AG04450 (cell line): Measurements from ENCODE around the gene DDX27. TPM values are rescaled to one million over a fixed set of nuclear protein-coding genes. Genes with fewer than 3 reads are reported as not detected.

Source experiments
- CTCF ChIA-PET: fragments of 300-600, 350-600 bp; formaldehyde crosslinking; extraction: SDS; loops from one replicate; lab custom pipeline; 2022; ENCODE audit warnings: antibody characterized with exemption, inconsistent platforms; lab: Charles Lee
- POLR2A ChIA-PET: fragments of 350-600 bp; formaldehyde crosslinking; extraction: SDS; loops from one replicate; lab custom pipeline; 2021; ENCODE audit warnings: antibody characterized with exemption, inconsistent platforms; lab: Yijun Ruan, JAX
- DNase-seq: peaks from one replicate; pipeline ENCODE4 v3.0.0-alpha.2; 2011; ENCODE audit warnings: low read depth, low spot score
- H3K27ac ChIP-seq: one replicate; pipeline ENCODE4 v1.5.1; 2012; ENCODE audit warnings: low read depth, low read length, control low read depth
- H3K27me3 ChIP-seq: one replicate; pipeline ENCODE4 v1.6.0; 2012; ENCODE audit warnings: low read length; ENCODE audit not compliant: control insufficient read depth, insufficient read depth
- H3K4me3 ChIP-seq: 2 replicates; pipeline ENCODE4 v1.5.1; 2011; ENCODE audit warnings: mild to moderate bottlenecking, low read depth, low read length, control low read depth
- H3K9me3 ChIP-seq: 2 replicates; pipeline ENCODE4 v1.5.1; 2012; ENCODE audit warnings: low read length; ENCODE audit not compliant: control insufficient read depth, insufficient read depth
- polyA plus RNA-seq: library from polyadenylated mRNA; depleted of rRNA; stranded (reverse); fragments of >200 nt; gene quantifications from 2 replicates; pipeline ENCODE4 v1.2.3, GENCODE V29; 2011
- TF ChIP-seq, protein P1 (sequence below): IDR thresholded peaks from 2 replicates; pipeline ENCODE4 v1.5.1; 2011; ENCODE audit warnings: low read depth, low read length, control low read depth, inconsistent platforms

Gene DDX27
- polyA plus RNA-seq, 1 experiment, result 31.3 TPM

DNA sequence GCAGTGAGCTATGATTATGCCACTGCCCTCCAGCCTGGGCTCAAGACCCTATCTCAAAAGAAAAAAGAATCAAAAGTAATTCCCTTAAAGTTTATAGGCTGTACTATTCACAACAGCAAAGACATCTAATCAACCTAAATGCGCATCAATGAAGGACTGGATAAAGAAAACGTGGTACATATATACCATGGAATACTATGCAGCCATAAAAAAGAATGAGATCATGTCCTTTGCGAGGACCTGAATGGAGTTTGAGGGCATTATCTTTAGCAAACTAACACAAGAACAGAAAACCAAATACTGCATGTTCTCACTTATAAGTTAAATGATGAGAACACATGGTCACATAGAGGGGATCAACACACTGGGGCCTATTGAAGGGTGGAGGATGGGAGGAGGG is 42.0 kb downstream of the DDX27 start:
- CTCF ChIA-PET, result no interaction called here
- Histone ChIP-seq H3K27ac (no peak overlapping the region), H3K9me3 (no peaks in the 10 kb centered on the region), H3K27me3 (no peaks in the 10 kb centered on the region), H3K4me3 (no peak overlapping the region)
- POLR2A ChIA-PET, result interaction anchor here (1.0 kb wide), 1 partner anchor 8 kb away, joined by 5 read pairs; no protein-coding TSS in a partner anchor
- TF ChIP-seq, protein P1, sequence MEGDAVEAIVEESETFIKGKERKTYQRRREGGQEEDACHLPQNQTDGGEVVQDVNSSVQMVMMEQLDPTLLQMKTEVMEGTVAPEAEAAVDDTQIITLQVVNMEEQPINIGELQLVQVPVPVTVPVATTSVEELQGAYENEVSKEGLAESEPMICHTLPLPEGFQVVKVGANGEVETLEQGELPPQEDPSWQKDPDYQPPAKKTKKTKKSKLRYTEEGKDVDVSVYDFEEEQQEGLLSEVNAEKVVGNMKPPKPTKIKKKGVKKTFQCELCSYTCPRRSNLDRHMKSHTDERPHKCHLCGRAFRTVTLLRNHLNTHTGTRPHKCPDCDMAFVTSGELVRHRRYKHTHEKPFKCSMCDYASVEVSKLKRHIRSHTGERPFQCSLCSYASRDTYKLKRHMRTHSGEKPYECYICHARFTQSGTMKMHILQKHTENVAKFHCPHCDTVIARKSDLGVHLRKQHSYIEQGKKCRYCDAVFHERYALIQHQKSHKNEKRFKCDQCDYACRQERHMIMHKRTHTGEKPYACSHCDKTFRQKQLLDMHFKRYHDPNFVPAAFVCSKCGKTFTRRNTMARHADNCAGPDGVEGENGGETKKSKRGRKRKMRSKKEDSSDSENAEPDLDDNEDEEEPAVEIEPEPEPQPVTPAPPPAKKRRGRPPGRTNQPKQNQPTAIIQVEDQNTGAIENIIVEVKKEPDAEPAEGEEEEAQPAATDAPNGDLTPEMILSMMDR, result no peak
- no peak for DNase-seq

DNA sequence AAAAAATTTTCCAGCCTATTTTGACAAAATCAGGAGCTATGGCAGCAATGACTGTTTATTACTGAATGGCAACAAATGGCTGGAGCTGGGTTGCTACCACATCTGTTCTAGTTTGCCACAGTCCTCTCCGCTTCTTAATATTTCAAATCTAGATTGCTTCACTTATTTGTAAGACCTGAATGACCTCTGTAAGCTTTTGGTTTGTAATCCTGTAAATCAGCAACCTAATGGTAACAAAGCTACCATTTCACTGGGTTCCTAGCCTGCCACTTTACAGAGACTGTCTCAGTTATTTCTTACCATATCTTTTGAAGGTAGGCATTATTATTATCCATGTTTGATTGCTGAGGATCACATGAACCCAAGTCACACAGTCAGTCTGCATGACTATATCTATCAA is 43.2 kb downstream of the DDX27 start:
- no peak overlapping the region for H3K27ac ChIP-seq
- no peaks in the 10 kb centered on the region for H3K27me3 ChIP-seq
- TF ChIP-seq, protein P1, result no peak
- CTCF ChIA-PET, result interaction anchor here (0.7 kb wide), 1 partner anchor 66 kb away, joined by 3 read pairs; no protein-coding TSS in a partner anchor
- no peak for DNase-seq
- POLR2A ChIA-PET, result interaction anchor here (0.6 to 0.8 kb wide), 3 partner anchors 15 to 225 kb away, joined by 3 to 4 read pairs (median 3); partner anchors contain the start of gene ZNFX1
- no peaks in the 10 kb centered on the region for H3K9me3 ChIP-seq
- H3K4me3 ChIP-seq, result no peak overlapping the region

DNA sequence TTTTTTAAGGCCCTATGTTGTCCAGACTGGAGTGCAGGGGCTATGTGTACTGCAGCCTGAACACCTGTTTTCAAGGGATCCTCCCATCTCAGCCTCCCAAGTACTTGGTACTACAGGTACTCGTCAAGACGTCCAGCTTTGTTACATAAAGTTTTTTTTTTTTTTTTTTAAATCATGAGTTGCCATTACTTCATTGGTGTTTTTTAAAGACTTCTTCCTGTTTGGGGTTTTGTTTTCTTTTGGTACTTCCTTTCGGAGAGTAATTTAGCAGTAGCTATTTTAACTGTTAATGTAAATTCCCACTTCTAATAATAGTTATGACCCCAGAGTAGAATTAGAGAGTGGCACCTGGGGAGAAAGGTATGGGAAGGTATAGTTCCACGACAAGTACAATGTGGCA is 48.1 kb downstream of the DDX27 start:
- Histone ChIP-seq H3K27me3 (no peaks in the 10 kb centered on the region), H3K9me3 (no peaks in the 10 kb centered on the region), H3K4me3 (no peak overlapping the region), H3K27ac (no peak overlapping the region)
- no peak for DNase-seq
- TF ChIP-seq, protein P1, result no peak
- CTCF ChIA-PET, result interaction anchor here (0.8 to 2.6 kb wide), 3 partner anchors 21 to 53 kb away, joined by 3 to 7 read pairs (median 5); no protein-coding TSS in a partner anchor
- POLR2A ChIA-PET, result no interaction called here

DNA sequence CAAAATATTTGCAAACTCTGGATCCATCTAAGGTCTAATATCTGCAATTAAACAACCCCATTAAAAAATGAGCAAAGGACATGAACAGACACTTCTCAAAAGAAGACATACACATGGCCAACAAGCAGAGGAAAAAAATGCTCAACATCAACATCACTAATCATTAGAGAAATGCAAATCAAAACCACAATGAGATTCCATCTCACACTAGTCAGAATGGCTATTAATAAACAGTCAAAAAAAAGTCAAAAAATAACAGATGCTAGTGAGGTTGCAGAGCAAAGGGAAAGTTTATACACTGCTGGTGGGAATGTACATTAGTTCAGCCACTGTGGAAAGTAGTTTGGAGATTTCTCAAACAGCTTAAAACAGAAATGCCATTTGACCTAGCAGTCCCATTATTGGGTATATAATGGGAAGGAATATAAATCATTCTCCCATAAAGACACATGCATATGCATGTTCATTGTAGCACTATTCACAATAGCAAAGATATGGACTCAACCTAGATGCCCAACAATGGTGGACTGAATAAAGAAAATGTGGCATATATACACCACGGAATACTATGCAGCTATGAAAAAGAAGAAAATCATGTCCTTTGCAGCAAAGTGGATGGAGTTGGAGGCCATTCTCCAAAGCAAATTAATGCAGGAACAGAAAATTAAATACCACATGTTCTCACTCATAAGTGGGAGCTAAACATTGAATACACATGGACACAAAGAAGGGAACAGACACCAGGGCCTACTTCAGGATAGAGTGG is 49.6 kb downstream of the DDX27 start:
- POLR2A ChIA-PET, result interaction anchor here (0.8 to 1.0 kb wide), 2 partner anchors 8 to 9 kb away, joined by 3 to 5 read pairs; partner anchors contain the start of gene ZNFX1
- Histone ChIP-seq H3K4me3 (no peak overlapping the region), H3K27me3 (no peaks in the 10 kb centered on the region), H3K27ac (no peak overlapping the region), H3K9me3 (no peaks in the 10 kb centered on the region)
- TF ChIP-seq, protein P1, result 0 out of 2 replicates have a peak, but pooled peaks have one; percentile 13
- DNase-seq, result peak; percentile 47
- CTCF ChIA-PET, result interaction anchor here (1.7 to 2.6 kb wide), 2 partner anchors 23 to 51 kb away, joined by 5 to 7 read pairs; no protein-coding TSS in a partner anchor

DNA sequence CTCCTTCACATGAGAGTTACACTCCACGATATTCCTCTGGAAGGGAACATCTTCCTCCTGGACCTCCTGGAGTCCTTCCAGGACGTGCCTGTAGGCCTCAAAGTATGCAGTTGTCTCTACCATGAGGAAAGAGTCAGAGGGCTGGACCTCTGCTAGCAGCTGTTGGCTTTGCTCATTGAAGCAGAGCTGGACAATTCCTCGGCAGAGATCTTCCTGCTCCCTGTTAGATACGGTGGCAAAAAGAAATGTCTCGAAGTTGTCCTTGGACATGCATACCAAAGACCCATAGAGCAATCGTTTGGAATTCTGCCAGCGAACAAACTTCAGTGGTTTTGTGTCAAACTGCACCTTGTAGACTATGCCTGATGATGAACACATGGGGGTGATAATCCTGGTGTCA is 51.0 kb downstream of the DDX27 start:
- H3K27ac ChIP-seq, result no peak overlapping the region
- no peak overlapping the region for H3K4me3 ChIP-seq
- POLR2A ChIA-PET, result no interaction called here
- no peaks in the 10 kb centered on the region for H3K27me3 ChIP-seq
- no peaks in the 10 kb centered on the region for H3K9me3 ChIP-seq
- DNase-seq, result no peak
- TF ChIP-seq, protein P1, result no peak
- CTCF ChIA-PET, result interaction anchor here (1.9 kb wide), 1 partner anchor 24 kb away, joined by 8 read pairs; no protein-coding TSS in a partner anchor
